Activated CD4-positive, alpha-beta T cell treated with anti-CD3 and anti-CD28 coated beads, Interleukin-2, amount 50 U/mL, for 24 hours (primary cell): Measurements from ENCODE around the gene AGXT.

Source experiments
- DNase-seq, 2 donors: peaks; one replicate each; pipeline ENCODE4 v3.0.0-alpha.2; 2020; ENCODE audit warnings: low read depth in 1 of 2, low spot score in 1 of 2

The AGXT gene

GRCh38 chr2:240869109-240869955 lies 708 bp downstream of the AGXT start:
- DNase-seq: no peak

GRCh38 chr2:240869956-240870875 lies 1.6 kb downstream of the AGXT start:
- no peak for DNase-seq

DNA sequence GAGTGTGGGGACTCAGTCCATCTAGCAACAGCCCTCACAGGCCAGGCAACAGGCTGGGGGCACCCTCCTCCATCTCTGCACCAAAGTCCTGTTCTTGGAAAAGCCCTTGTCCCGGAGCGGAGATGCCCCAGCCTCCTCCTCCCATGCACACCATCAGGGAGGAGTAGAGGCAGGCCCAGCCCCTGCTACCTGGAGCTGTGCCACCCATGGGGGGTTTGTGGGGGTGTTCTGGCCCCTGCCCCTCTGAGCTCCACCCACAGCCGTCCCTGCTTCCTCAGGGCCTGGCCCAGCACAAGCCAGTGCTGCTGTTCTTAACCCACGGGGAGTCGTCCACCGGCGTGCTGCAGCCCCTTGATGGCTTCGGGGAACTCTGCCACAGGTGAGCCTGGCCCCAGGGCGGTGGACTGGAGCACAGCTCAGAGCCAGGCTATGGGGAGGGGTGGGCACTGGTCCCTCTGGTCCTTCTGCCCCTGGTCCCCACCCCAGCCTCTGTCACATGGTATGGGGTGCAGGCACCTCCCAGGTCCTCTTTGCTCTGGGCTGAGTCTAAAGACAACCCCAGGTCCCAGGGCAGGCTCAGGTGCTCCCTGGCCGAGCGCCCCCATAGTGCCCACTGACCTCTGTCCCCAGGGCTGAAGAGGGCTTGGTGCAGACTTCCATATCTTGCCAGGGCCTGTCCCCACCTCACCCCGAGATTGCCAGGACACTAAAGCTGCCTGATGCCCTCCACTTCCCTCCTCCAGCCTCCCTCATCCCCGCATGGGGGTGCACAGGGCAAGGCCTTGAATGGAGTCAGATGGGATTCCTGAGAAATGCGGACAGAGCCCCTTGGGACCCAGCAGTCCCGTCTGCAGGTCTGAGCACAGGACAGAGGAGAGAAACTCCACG lies 2.7 kb downstream of the AGXT start:
- DNase-seq: no peak

- no peak for DNase-seq
Observed at GRCh38 chr2:240872317-240873097, 3.9 kb downstream of the AGXT start.

DNA sequence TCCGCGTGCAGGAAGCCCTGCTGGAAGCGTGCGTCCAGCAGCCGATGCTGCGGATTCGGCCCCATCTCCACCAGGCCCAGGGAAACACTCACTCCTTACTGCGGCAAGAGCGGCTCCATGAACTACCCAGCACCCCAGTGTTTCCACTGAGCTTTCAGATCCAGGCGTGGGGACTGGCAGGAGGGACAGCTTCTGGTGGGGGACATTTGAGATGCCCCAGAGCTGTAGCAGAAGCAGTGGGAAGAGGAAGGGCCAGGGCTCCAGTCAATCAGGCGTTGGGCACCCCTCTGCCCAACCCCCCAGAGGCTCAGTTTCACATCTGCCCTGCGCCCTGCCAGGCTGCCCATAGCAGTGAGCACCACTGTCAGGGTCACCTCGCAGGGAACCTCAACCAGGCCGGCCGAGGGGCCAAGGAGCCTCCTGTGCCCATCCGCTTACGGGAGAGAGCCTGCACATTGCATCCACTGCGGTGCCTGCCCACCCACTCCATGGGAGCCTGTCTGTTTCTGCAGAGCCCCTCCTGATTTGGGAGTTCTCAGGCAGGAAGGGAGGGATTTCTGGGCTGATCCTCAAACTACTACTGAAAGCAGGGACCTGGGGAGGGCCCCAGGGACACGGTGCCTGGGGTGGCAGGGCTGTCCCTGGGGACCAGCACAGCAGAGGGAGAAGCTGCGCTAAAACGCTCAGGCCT lies 4.6 kb downstream of the AGXT start:
- DNase-seq: no peak

DNA sequence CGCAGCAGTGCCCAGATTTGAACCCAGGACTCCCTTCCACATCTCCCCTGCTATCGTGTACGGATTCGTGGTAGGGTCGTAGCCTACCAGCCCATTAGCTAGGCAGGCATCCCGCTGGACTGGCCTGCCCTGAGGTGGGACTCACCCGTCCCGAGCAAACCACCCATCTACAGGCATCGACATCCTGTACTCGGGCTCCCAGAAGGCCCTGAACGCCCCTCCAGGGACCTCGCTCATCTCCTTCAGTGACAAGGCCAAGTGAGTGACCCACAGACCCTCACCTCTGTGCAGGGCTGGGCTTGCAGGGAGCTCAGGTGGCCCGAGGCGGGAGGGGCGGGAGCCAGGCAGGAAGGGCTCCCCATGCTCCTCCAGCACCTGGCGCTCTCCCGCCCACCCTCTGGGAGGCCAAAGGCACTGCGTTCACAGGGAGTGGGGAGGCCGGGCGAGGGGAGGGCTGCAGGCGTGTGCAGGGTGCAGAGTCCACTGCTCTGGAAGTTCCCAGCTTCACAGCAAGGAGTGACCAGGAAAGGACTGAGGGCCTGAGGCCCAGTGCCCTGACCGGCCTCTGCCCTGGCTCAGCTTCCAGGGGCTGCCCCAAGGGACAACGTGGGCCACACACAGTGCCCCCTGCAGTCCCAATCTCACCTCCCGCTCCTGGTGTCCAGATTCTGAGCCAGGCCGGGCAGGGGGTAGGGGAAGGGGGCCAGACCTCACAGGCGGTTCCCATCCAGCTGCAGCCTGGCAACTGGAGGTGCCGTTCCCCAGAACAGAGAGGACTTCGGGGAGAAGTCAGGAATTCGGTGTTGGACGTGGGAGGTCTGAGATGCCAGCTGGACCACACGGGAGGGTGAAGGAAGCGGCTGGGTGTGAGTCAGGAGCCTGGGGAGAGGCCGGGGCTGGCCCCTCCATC lies 5.4 kb downstream of the AGXT start:
- no peak for DNase-seq

- no peak for DNase-seq
Observed at GRCh38 chr2:240874715-240875227, 6.1 kb downstream of the AGXT start.

DNA sequence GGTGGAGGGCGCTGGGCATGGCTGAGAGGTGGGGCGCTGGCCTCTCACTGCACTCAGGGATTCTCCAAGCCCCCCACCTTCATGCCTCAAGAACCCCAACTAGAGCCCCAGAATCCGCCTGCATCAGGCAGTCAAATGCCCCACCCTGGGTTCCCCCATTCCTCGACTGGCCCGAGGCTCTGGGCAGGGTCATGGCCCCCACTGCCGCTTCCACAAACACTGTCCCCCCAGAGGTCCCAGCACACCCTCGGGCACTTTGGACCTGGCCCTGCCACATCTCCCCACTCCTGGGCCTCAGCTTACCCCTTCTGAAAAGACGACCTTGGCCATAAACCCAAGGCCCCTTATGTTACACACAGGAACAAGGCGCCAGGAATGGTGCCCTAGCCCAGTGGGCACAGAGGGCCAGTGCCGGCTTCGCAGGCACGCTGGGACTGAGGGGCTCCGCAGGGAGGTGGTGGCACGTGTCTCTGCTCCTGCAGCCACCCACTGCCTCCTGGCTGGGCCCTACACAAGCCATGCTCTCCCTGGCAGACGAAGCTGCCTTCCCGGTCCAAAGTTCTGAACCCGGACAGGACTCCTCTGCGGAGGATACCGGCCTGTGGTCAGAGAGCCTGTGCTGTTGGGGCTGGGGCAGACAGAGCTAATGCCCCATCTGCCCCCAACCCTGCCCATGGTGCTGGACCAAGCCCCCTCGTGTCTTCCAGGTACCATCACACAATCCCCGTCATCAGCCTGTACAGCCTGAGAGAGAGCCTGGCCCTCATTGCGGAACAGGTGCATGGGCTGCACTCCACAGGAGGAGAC lies 6.8 kb downstream of the AGXT start:
- DNase-seq: no peak

GRCh38 chr2:240876035-240876474 lies 7.4 kb downstream of the AGXT start:
- no peak for DNase-seq

- DNase-seq: no peak
Observed at GRCh38 chr2:240876475-240877251, 8.0 kb downstream of the AGXT start.

DNA sequence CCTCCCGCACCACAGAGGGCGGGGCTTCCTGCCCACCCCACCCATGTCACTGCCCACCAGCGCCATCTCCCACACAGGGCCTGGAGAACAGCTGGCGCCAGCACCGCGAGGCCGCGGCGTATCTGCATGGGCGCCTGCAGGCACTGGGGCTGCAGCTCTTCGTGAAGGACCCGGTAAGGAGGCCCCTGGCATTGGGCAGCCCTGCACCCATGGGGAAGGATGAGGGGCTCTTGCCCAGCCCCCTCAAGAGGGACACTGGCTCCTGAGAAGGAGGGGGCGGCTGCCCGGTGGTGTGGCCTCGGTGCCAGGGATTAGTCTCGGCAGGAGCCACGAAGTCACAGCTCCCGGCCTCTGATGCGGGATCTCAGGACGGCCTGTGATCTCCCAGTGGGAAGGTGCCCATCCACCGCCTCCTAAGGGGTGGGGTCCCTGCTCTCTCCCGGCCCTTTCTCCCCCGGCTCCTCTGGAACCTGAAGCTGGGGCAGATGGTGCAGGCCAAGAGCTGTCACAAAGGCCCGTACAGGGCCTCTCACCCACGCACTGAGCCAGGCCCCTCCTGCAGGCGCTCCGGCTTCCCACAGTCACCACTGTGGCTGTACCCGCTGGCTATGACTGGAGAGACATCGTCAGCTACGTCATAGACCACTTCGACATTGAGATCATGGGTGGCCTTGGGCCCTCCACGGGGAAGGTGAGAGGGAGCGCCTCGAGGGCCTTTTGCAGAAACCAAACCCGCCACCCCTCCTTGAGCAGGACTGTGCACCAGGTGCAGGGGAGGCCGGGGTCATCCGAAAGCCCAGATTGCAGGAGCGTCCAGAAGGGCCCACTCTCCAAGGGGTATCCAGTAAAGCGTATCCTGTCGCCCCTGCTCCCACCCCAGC lies 9.1 kb downstream of the AGXT start:
- no peak for DNase-seq

DNA sequence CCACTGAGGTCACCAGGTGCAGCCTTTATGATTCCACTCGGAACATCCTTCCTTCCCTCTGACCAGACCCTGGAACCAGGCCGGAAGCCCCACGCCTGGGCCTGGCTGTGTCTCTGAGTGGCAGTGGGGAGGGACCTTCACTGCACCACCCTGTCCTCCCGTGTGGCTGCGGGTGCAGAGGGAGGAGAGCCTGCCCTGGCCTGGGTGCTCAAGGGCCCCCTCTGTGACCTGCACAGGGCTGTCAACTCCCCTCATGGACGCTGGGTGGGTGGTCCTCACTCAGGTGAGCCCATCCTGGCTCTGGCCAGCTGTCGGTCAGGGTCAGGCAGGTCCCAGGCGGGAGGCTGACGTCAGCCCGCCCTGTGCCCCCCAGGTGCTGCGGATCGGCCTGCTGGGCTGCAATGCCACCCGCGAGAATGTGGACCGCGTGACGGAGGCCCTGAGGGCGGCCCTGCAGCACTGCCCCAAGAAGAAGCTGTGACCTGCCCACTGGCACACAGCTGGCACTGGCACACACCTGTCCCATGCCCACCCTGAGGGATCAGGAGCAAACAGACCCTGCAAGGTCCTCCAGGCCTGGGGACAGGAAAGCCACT lies 9.8 kb downstream of the AGXT start:
- no peak for DNase-seq

DNA sequence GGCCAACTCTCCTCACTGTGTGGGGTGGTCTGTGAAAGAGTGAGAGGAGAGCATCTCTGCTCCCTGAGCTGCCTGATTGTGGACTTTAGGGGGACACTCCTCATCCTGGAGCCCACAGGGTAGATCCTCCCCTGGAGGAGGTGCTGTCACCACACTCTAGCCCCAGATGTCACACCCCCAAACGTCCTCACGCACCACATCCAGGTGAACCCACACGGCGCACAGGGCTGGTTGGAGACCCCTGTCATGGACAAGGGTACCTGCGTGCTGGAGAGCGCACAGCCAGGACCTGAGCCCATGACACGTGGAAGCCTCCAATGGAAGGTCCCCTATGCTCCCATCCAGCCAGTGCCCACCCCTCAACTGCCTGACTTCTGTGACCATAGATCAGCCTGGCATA lies 10.5 kb downstream of the AGXT start:
- no peak for DNase-seq

GRCh38 chr2:240881913-240882312 lies 13.3 kb downstream of the AGXT start:
- no peak for DNase-seq

DNA sequence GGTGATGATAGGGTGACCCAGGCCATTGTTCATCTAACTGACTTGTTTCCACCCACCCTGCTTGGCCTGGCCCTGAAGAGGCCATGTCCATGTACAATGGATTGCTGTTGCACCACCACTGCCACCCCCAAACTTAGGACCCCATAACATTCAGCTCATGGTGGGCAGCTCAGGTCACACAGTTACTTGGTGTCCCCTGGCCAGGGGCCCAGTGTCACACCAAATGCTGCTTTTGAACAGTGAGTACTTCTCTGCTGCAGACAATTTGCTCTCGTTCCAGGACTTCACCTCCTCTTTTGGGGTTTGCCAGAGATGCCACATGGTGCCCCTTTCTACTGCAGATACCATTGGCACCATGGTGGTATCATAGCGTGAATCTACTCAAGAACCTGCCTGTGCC lies 15.6 kb downstream of the AGXT start:
- no peak for DNase-seq
